Endothelial cell of umbilical vein (primary cell): Measurements from ENCODE around the gene RHOF. TPM values are rescaled to one million over a fixed set of nuclear protein-coding genes. Genes with fewer than 3 reads are reported as not detected.

Experiments
- BruUV-seq: library from RNA; stranded (reverse); fragments of 400-500 nt; replicated peaks from 2 replicates; lab custom pipeline; 2021; lab: Mats Ljungman, UMichigan
- CTCF ChIA-PET: fragments of 300-600, 350-600 bp; sonication (Branson Sonifier 250); formaldehyde crosslinking; loops from one replicate; lab custom pipeline; 2021; ENCODE audit warnings: antibody characterized with exemption, inconsistent platforms; lab: Charles Lee
- POLR2A ChIA-PET: fragments of 300-600, 350-600 bp; sonication (Branson Sonifier 250); formaldehyde crosslinking; loops from one replicate; lab custom pipeline; 2021; ENCODE audit warnings: antibody characterized with exemption, inconsistent platforms; lab: Charles Lee
- DNase-seq: peaks from one replicate; pipeline ENCODE4 v3.0.0-alpha.2; 2011; ENCODE audit warnings: low read depth, low spot score
- FAIRE-seq: peaks from 2 replicates; lab custom pipeline; 2011; peaks lifted over from hg19 to GRCh38; lab: Jason Lieb, UNC
- H2AFZ ChIP-seq: 2 replicates; pipeline ENCODE4 v1.6.0; 2012; ENCODE audit warnings: low read depth, low read length, control low read depth, inconsistent platforms
- H3K27ac ChIP-seq: 2 replicates; pipeline ENCODE4 v1.5.1; 2011; ENCODE audit warnings: low read depth, mild to moderate bottlenecking, control low read depth, low read length, moderate library complexity; ENCODE audit not compliant: insufficient read depth
- H3K27me3 ChIP-seq, 2 experiments: 2 replicates each; pipeline versions ENCODE4 v1.6.0 to v1.6.1; 2011; ENCODE audit warnings: low read length in 2 of 2, mixed read lengths in 1 of 2; ENCODE audit not compliant: control insufficient read depth in 2 of 2, insufficient read depth in 2 of 2
- H3K36me3 ChIP-seq, 2 experiments: 2 replicates in 1 of 2; 3 replicates in 1 of 2; pipeline ENCODE4 v1.5.1; 2011; ENCODE audit warnings: low read length in 2 of 2, mild to moderate bottlenecking in 1 of 2, moderate library complexity in 1 of 2; ENCODE audit not compliant: control insufficient read depth in 2 of 2, insufficient read depth in 2 of 2; ENCODE audit errors: extremely low read depth in 1 of 2
- H3K4me1 ChIP-seq: 3 replicates; pipeline ENCODE4 v1.5.1; 2011; ENCODE audit warnings: mild to moderate bottlenecking, low read length; ENCODE audit not compliant: control insufficient read depth, insufficient read depth; ENCODE audit errors: extremely low read depth
- H3K4me2 ChIP-seq: 2 replicates; pipeline ENCODE4 v1.6.1; 2011; ENCODE audit warnings: low read length, control low read depth, mixed read lengths; ENCODE audit not compliant: insufficient read depth
- H3K4me3 ChIP-seq, 3 experiments: fragments of 200-600 bp in 1 of 3; sonication (generic), shearing (Covaris generic) in 1 of 3; replicated peaks in 1 of 3; 2 replicates each; pipeline ENCODE4 v1.5.1; 2011 to 2016; ENCODE audit warnings: control low read depth in 3 of 3, low read length in 3 of 3, mild to moderate bottlenecking in 2 of 3, inconsistent platforms in 1 of 3, low read depth in 1 of 3, moderate library complexity in 1 of 3; ENCODE audit not compliant: insufficient read depth in 1 of 3
- H3K79me2 ChIP-seq: 2 replicates; pipeline ENCODE4 v1.6.0; 2012; ENCODE audit warnings: low read length, inconsistent platforms; ENCODE audit not compliant: control insufficient read depth, insufficient read depth
- H3K9ac ChIP-seq: replicated peaks from 2 replicates; pipeline ENCODE3; 2011; ENCODE audit warnings: low read length, control low read depth; ENCODE audit not compliant: insufficient read depth; ENCODE audit errors: extremely low read depth
- H3K9me1 ChIP-seq: replicated peaks from 3 replicates; pipeline ENCODE4 v1.6.0; 2011; ENCODE audit warnings: mild to moderate bottlenecking, low read length; ENCODE audit not compliant: control insufficient read depth, insufficient read depth; ENCODE audit errors: extremely low read depth
- H3K9me3 ChIP-seq: replicated peaks from 2 replicates; pipeline ENCODE4 v1.5.1; 2012; ENCODE audit warnings: low read length, inconsistent platforms; ENCODE audit not compliant: control insufficient read depth, insufficient read depth
- H4K20me1 ChIP-seq: replicated peaks from 2 replicates; pipeline ENCODE3; 2011; ENCODE audit warnings: mild to moderate bottlenecking, low read length; ENCODE audit not compliant: control insufficient read depth, insufficient read depth; ENCODE audit errors: extremely low read depth
- GATA2 ChIP-seq: IDR thresholded peaks from 2 replicates; pipeline ENCODE4 v1.7.0; 2011; ENCODE audit warnings: low read depth, mild to moderate bottlenecking, moderate library complexity, mixed read lengths, low read length; ENCODE audit not compliant: insufficient read length, insufficient read depth
- MAX ChIP-seq: IDR thresholded peaks from 2 replicates; pipeline ENCODE4 v1.6.1; 2011; ENCODE audit not compliant: insufficient read depth, insufficient read length
- MYC ChIP-seq: IDR thresholded peaks from one replicate; pipeline ENCODE4 v1.6.1; 2011; ENCODE audit warnings: mild to moderate bottlenecking, low read depth, low read length
- POLR2A ChIP-seq: IDR thresholded peaks from 2 replicates; pipeline ENCODE4 v1.6.1; 2012; ENCODE audit warnings: low read depth, mild to moderate bottlenecking, control low read depth, low read length
- POLR2AphosphoS5 ChIP-seq: IDR thresholded peaks from 2 replicates; pipeline ENCODE4 v1.6.1; 2012; ENCODE audit warnings: low read depth, mild to moderate bottlenecking, control low read depth, low read length, moderate library complexity; ENCODE audit not compliant: insufficient read depth
- dilution Hi-C: fragments of 300-500 bp; cut with MboI; formaldehyde crosslinking; loops from one replicate; pipeline ENCODE4 v1.15.0; 2019; ENCODE audit warnings: low sequenced_read_pairs; ENCODE audit not compliant: extremely low pct_ligation_motif_present
- intact Hi-C: fragments of 100-400 bp; cut with micrococcal nuclease; formaldehyde crosslinking; loops from one replicate; pipeline ENCODE4 v1.10.0; 2022
- polyA plus RNA-seq, 4 experiments: library from polyadenylated mRNA; depleted of rRNA in 3 of 4; stranded (reverse) in 3 of 4; unstranded in 1 of 4; fragments of >200 nt; gene quantifications; 2 replicates each; pipeline versions ENCODE4 v1.2.1 to v1.2.3, GENCODE V29; 2011 to 2012; ENCODE audit warnings: missing spikeins in 1 of 4
- total RNA-seq: library from RNA; stranded (reverse); gene quantifications from 2 replicates; pipeline ENCODE4 v1.2.3, GENCODE V29; 2021

The RHOF gene
- total and polyA plus RNA-seq, 2 donors (not counting 3 experiments of a cell fraction or from before 2014, with no cell fraction given): 9.3 to 22.3 TPM

- no peaks in the 10 kb centered on the region for H3K9me1 ChIP-seq
- dilution Hi-C loops (no loop called here), intact Hi-C loops (loop anchor here (5.0 kb wide), 1 partner anchor 171 kb away; the partner anchor contains the start of gene ORAI1)
- H3K27me3 ChIP-seq: no peaks in the 10 kb centered on the region
- BruUV-seq: no TSS peak
- peak overlapping the region in 2 of 3 experiments; percentile 15 to 79 for H3K4me3 ChIP-seq
- no peak overlapping the region for H3K27ac ChIP-seq
- H2AFZ ChIP-seq: no peak overlapping the region
- peak overlapping the region; percentile 42 for H3K4me2 ChIP-seq
- no peaks in the 10 kb centered on the region for H3K9me3 ChIP-seq
- ChIA-PET CTCF (interaction anchor here (1.2 to 12.7 kb wide), 2 partner anchors 10 to 90 kb away, joined by 6 to 774 read pairs; partner anchors contain the start of genes PSMD9 and SETD1B), POLR2A (interaction anchor here (3.8 to 5.7 kb wide), 2 partner anchors 8 to 13 kb away, joined by 15 to 37 read pairs; no protein-coding TSS in a partner anchor)
- DNase-seq (peak; percentile 55), FAIRE-seq (peak; percentile 43)
- peaks cover 42% of the 10 kb centered on the region for H3K79me2 ChIP-seq
- peaks cover 42% of the 10 kb centered on the region for H3K4me1 ChIP-seq
- H3K9ac ChIP-seq: no peak overlapping the region
- peaks cover 2 to 16% of the 10 kb centered on the region in 2 experiments for H3K36me3 ChIP-seq
- H4K20me1 ChIP-seq: no peaks in the 10 kb centered on the region
- TF ChIP-seq GATA2 (no peak), MYC (no peak), POLR2A (peak; percentile 40), POLR2AphosphoS5 (no peak), MAX (peak; percentile 66)
Measured at GRCh38 chr12:121797937-121798786, 4.7 kb upstream of the RHOF start.
